Renal cortex interstitium (tissue), 11 donors: ENCODE measurements around the gene GRIA1. TPM values are rescaled to one million over a fixed set of nuclear protein-coding genes. Genes with fewer than 3 reads are reported as not detected.
"Not testable (repeated sequence)": the region's sequence is repeated elsewhere in the genome, so short reads cannot be mapped to it uniquely, and the experiment has no call there.

Experiments used
- DNase-seq, 11 donors: peaks; one replicate each; pipeline ENCODE4 v3.0.0-alpha.2; 2013; ENCODE audit warnings: low read depth in 9 of 11, low spot score in 4 of 11; ENCODE audit errors: extremely low read depth in 1 of 11
- polyA plus RNA-seq, 3 donors: library from polyadenylated mRNA; unstranded; fragments of 120-200 nt; gene quantifications; one replicate each; pipeline ENCODE4 v1.2.1, GENCODE V29; 2013; ENCODE audit not compliant: insufficient read length in 3 of 3

The GRIA1 gene
- polyA plus RNA-seq, 3 donors = 2.4 to 3.6 (median 3.4) TPM

GRCh38 chr5:153835891-153836515, 345.5 kb downstream of the GRIA1 start:
- DNase-seq = no peak

GRCh38 chr5:153849303-153850113, 359.0 kb downstream of the GRIA1 start:
- DNase-seq = not testable (repeated sequence)

- peak in 7 of 11 donors; percentile 15 to 43 (median 25) for DNase-seq
Measured at GRCh38 chr5:153860195-153860886, 369.9 kb downstream of the GRIA1 start.

- DNase-seq = not testable (repeated sequence)
Measured at GRCh38 chr5:153862906-153863305, 372.4 kb downstream of the GRIA1 start.
